Esophagus muscularis mucosa (tissue), 4 donors: ENCODE data around the gene NAA60. TPM values are rescaled to one million over a fixed set of nuclear protein-coding genes. Genes with fewer than 3 reads are reported as not detected.

ENCODE experiments used
- DNase-seq: peaks from one replicate; pipeline ENCODE4 v3.0.0-alpha.2; 2017; ENCODE audit errors: extremely low spot score
- H3K27ac ChIP-seq, 4 donors: fragments of 200-600 bp; sonication (generic); replicated peaks in 1 of 4; 1 replicate in 3 of 4; 2 replicates in 1 of 4; pipeline ENCODE4 v1.5.1; 2016 to 2019; ENCODE audit warnings: mild to moderate bottlenecking in 1 of 4
- H3K27me3 ChIP-seq, 4 donors: fragments of 200-600 bp; sonication (generic); one replicate each; pipeline versions ENCODE4 v1.5.1 to v1.6.0; 2016 to 2019
- H3K36me3 ChIP-seq, 4 donors: fragments of 200-600 bp; sonication (generic); one replicate each; pipeline ENCODE4 v1.5.1; 2016 to 2019
- H3K4me1 ChIP-seq, 4 donors: fragments of 200-600 bp; sonication (generic); one replicate each; pipeline ENCODE4 v1.5.1; 2016 to 2019
- H3K4me3 ChIP-seq, 4 donors: fragments of 200-600 bp; sonication (generic); 1 replicate in 2 of 4; 2 replicates in 2 of 4; pipeline ENCODE4 v1.5.1; 2016 to 2019; ENCODE audit warnings: mild to moderate bottlenecking in 4 of 4, moderate library complexity in 1 of 4
- H3K9me3 ChIP-seq, 4 donors: fragments of 200-600 bp; sonication (generic); 1 replicate in 3 of 4; 2 replicates in 1 of 4; pipeline ENCODE4 v1.5.1; 2016 to 2019
- EP300 ChIP-seq: sonication (generic); formaldehyde crosslinking; IDR thresholded peaks from one replicate; pipeline ENCODE4 v1.6.1; 2017; ENCODE audit warnings: antibody characterized with exemption
- POLR2A ChIP-seq: fragments of 450-650 bp; IDR thresholded peaks from one replicate; pipeline ENCODE4 v1.6.1; 2017; ENCODE audit warnings: antibody characterized with exemption, moderate library complexity, mild to moderate bottlenecking, low read depth
- POLR2AphosphoS5 ChIP-seq, 2 donors: sonication (generic); formaldehyde crosslinking; IDR thresholded peaks; one replicate each; pipeline ENCODE4 v1.6.1; 2017; ENCODE audit warnings: antibody characterized with exemption in 2 of 2
- WGBS: methylation state at CpG from one replicate; pipeline ENCODE4 v1.1.5; 2018; 5-methylcytosine and 5-hydroxymethylcytosine counted together
- intact Hi-C: fragments of 100-400 bp; cut with DNase I; formaldehyde crosslinking; loops from one replicate; pipeline ENCODE4 v1.15.1; 2023
- total RNA-seq, 4 donors: library from RNA; depleted of rRNA; stranded (reverse); fragments of >200 nt; gene quantifications; one replicate each; pipeline versions ENCODE4 v1.1.0 to v1.2.1, GENCODE V29; 2016
- TF ChIP-seq, protein P1 (sequence below), 3 experiments: fragments of 200-600 bp in 2 of 3; fragments of 450-650 bp in 1 of 3; sonication (generic) in 2 of 3; IDR thresholded peaks; one replicate each; pipeline ENCODE4 v1.5.1; 2017 to 2019; ENCODE audit warnings: antibody characterized with exemption in 3 of 3, mild to moderate bottlenecking in 2 of 3, moderate library complexity in 1 of 3

NAA60 gene
- total RNA-seq, 4 donors from 2014 or later = 28.0 to 59.8 (median 47.8) TPM

DNA sequence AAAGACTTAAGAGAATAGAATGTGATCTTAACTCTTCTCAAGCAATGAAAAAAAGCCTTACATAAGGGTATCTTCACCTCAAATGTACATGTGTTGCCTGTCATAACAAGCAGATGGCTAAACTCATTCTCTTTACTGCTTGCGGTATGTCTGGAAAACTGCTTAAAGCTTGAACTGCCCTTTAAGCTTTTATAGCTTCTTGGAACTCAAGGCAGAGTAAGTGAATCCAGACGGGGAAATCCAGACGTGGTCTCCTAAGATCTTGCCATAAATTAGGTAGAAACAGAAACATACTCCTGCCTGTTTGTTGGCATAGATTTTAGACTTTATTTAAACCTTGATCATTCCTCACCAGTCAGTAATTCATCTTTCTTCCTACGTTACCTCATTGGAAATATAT lies 76.9 kb downstream of the NAA60 start:
- no peak overlapping the region for H3K4me3 ChIP-seq
- no peaks in the 10 kb centered on the region for H3K9me3 ChIP-seq
- 47% methylated on average over 4 of the region's 4 CpGs for WGBS
- H3K4me1 ChIP-seq = peaks cover 0 to 15% (median 9%) of the 10 kb centered on the region in 4 donors
- TF ChIP-seq POLR2A (no peak), POLR2AphosphoS5 (IDR thresholded peaks at IDR 0.05) (no peak), EP300 (no peak)
- TF ChIP-seq, protein P1, sequence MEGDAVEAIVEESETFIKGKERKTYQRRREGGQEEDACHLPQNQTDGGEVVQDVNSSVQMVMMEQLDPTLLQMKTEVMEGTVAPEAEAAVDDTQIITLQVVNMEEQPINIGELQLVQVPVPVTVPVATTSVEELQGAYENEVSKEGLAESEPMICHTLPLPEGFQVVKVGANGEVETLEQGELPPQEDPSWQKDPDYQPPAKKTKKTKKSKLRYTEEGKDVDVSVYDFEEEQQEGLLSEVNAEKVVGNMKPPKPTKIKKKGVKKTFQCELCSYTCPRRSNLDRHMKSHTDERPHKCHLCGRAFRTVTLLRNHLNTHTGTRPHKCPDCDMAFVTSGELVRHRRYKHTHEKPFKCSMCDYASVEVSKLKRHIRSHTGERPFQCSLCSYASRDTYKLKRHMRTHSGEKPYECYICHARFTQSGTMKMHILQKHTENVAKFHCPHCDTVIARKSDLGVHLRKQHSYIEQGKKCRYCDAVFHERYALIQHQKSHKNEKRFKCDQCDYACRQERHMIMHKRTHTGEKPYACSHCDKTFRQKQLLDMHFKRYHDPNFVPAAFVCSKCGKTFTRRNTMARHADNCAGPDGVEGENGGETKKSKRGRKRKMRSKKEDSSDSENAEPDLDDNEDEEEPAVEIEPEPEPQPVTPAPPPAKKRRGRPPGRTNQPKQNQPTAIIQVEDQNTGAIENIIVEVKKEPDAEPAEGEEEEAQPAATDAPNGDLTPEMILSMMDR (IDR thresholded peaks at IDR 0.05) = no peak
- H3K27ac ChIP-seq = peak overlapping the region; percentile 60 to 72 (median 62)
- intact Hi-C loops = no loop called here
- H3K27me3 ChIP-seq = no peaks in the 10 kb centered on the region
- DNase-seq = no peak
- peaks cover 36 to 96% (median 83%) of the 10 kb centered on the region in 4 donors for H3K36me3 ChIP-seq

DNA sequence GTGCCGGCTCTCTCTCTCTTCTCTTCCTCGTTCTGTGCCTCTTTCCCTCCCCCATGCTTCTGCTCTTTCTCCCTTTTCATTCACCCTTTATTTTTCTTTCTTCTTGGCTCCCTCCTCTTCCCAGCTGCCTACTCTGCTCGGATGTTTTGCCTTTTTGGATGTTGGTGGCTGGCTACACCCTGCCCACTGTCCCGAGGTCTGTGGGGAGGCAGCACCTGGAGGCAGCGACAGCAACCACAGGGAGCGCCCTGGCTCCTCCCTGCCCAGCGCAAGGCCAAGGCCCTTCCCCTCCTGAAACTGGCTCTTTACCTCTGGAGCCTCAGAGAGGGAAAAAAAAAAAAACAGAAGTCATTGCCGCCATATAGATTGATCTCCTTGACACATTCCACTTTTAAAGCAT lies 77.4 kb downstream of the NAA60 start:
- intact Hi-C loops = no loop called here
- no peak for TF ChIP-seq POLR2A
- no peak for TF ChIP-seq EP300
- TF ChIP-seq POLR2AphosphoS5 (IDR thresholded peaks at IDR 0.05) = no peak
- TF ChIP-seq, protein P1 (IDR thresholded peaks at IDR 0.05) = peak in 1 of 3 experiments; percentile 10
- no peaks in the 10 kb centered on the region for H3K9me3 ChIP-seq
- no peaks in the 10 kb centered on the region for H3K27me3 ChIP-seq
- H3K36me3 ChIP-seq = peaks cover 41 to 96% (median 83%) of the 10 kb centered on the region in 4 donors
- peaks cover 0 to 15% (median 9%) of the 10 kb centered on the region in 4 donors for H3K4me1 ChIP-seq
- H3K4me3 ChIP-seq = no peak overlapping the region
- peak overlapping the region; percentile 60 to 72 (median 62) for H3K27ac ChIP-seq
- 37% methylated on average over 8 of the region's 8 CpGs for WGBS
- DNase-seq = no peak

DNA sequence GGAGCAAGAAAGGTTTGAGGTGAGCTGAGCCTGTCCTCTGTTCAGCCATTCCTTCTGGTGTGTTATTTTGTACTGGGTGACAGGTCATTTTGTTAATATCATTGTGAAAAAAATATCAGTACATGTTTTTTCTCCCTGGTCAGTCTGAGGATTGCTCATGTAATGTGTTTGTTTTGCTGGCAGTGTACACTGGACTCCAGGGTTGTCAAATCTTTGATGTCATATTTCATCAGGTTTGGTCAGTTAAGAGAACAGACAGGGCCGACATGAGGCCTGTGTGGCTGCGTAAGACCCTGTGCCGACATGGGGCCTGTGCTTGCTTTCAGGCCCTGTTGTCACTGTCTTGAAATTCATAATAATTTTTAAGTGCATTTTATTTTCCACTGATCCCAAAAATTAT lies 79.8 kb downstream of the NAA60 start:
- H3K36me3 ChIP-seq = peaks cover 41 to 92% (median 72%) of the 10 kb centered on the region in 4 donors
- intact Hi-C loops = no loop called here
- DNase-seq = no peak
- no peaks in the 10 kb centered on the region for H3K27me3 ChIP-seq
- H3K4me1 ChIP-seq = peaks cover 0 to 20% (median 13%) of the 10 kb centered on the region in 4 donors
- 94% methylated on average over 3 of the region's 3 CpGs for WGBS
- TF ChIP-seq POLR2AphosphoS5 (IDR thresholded peaks at IDR 0.05) (no peak), POLR2A (no peak), EP300 (no peak)
- TF ChIP-seq, protein P1 (IDR thresholded peaks at IDR 0.05) = no peak
- H3K27ac ChIP-seq = no peak overlapping the region
- no peak overlapping the region for H3K4me3 ChIP-seq
- no peaks in the 10 kb centered on the region for H3K9me3 ChIP-seq

DNA sequence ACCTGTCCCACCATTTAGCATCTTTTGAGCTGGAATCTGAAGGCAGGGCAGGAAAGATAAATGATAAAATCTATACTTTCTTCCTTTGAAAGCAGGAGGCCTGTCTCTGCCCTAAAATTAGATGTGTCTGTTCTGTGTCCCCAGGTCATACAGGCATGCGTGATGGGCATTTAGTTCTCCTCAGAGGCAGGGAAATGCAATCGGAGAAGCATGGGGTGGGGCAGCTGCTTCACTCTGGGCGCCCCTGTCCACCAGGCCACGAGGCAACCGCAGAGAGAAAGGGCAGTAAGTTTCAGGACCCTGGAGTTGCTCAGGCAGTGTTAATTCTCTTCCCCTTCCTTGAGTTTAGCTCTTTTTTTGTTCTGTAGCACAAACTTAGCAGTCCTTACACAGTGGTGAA lies 82.5 kb downstream of the NAA60 start:
- Histone ChIP-seq H3K27me3 (no peaks in the 10 kb centered on the region), H3K4me1 (peaks cover 0 to 10% (median 5%) of the 10 kb centered on the region in 4 donors), H3K9me3 (no peaks in the 10 kb centered on the region), H3K36me3 (peaks cover 31 to 85% (median 64%) of the 10 kb centered on the region in 4 donors), H3K27ac (no peak overlapping the region), H3K4me3 (no peak overlapping the region)
- WGBS = 94% methylated on average over 5 of the region's 5 CpGs
- intact Hi-C loops = no loop called here
- no peak for DNase-seq
- TF ChIP-seq POLR2AphosphoS5 (IDR thresholded peaks at IDR 0.05) (no peak), EP300 (no peak), POLR2A (no peak)
- TF ChIP-seq, protein P1 (IDR thresholded peaks at IDR 0.05) = no peak
